Spleen (tissue), 7 donors: ENCODE measurements around the gene GPRC5D.

Experiments
- CTCF ChIP-seq, 11 experiments: fragments of 200-600 bp in 7 of 11; fragments of 450-650 bp in 4 of 11; sonication (generic) in 4 of 11; IDR thresholded peaks in 8 of 11; conservative IDR thresholded peaks in 3 of 11; 1 replicate in 7 of 11; 2 replicates in 4 of 11; pipeline versions ENCODE4 v1.4.0 to v1.8.0; 2016 to 2021; ENCODE audit warnings: antibody characterized with exemption in 11 of 11, inconsistent platforms in 4 of 11, mild to moderate bottlenecking in 1 of 11
- POLR2A ChIP-seq, 3 donors: fragments of 450-650 bp; IDR thresholded peaks; one replicate each; pipeline ENCODE4 v1.5.1; 2017; ENCODE audit warnings: antibody characterized with exemption in 3 of 3, mild to moderate bottlenecking in 1 of 3
- POLR2AphosphoS5 ChIP-seq, 3 donors: sonication (generic); formaldehyde crosslinking; IDR thresholded peaks; one replicate each; pipeline ENCODE4 v1.5.1; 2017; ENCODE audit warnings: antibody characterized with exemption in 3 of 3
- donor health status: DM: no; HTN: no; CAD: no; lungs with moderate emphysema.
- donor health status: DM: no; HTN: no; CAD: no.
- donor health status: DM: no; HTN: no; CAD: no.

- TF ChIP-seq CTCF (IDR thresholded peaks at IDR 0.05 in 8 of 11, conservative IDR thresholded peaks at IDR 0.05 in 3 of 11) (no peak), POLR2AphosphoS5 (IDR thresholded peaks at IDR 0.05) (no peak), POLR2A (IDR thresholded peaks at IDR 0.05) (no peak)
These were observed 24.4 kb upstream of the GPRC5D start for GRCh38 chr12:12976366-12976765.
